Transverse colon (tissue), 4 donors: ENCODE results near the gene ENPP6. TPM values are rescaled to one million over a fixed set of nuclear protein-coding genes. Genes with fewer than 3 reads are reported as not detected.

ENCODE experiments used
- DNase-seq: peaks from one replicate; pipeline ENCODE4 v3.0.0-alpha.2; 2019
- H3K27ac ChIP-seq, 4 donors: fragments of 200-600 bp; sonication (generic); 2 replicates each; pipeline ENCODE4 v1.5.1; 2016 to 2018; ENCODE audit warnings: inconsistent platforms in 4 of 4
- H3K27me3 ChIP-seq: fragments of 200-600 bp; sonication (generic); 2 replicates; pipeline ENCODE4 v1.5.1; 2017; ENCODE audit warnings: inconsistent platforms
- H3K36me3 ChIP-seq, 4 donors: fragments of 200-600 bp; sonication (generic); 2 replicates each; pipeline ENCODE4 v1.5.1; 2017 to 2019; ENCODE audit warnings: inconsistent platforms in 4 of 4
- H3K4me1 ChIP-seq, 4 donors: fragments of 200-600 bp; sonication (generic); 2 replicates each; pipeline ENCODE4 v1.5.1; 2017 to 2020; ENCODE audit warnings: inconsistent platforms in 4 of 4
- H3K4me3 ChIP-seq, 4 donors: fragments of 200-600 bp; sonication (generic); 1 replicate in 1 of 4; 2 replicates in 3 of 4; pipeline versions ENCODE4 v1.5.1 to v1.6.1; 2017 to 2019; ENCODE audit warnings: inconsistent platforms in 4 of 4
- H3K9me3 ChIP-seq, 2 donors: fragments of 200-600 bp; sonication (generic); 2 replicates each; pipeline ENCODE4 v1.5.1; 2017 to 2019; ENCODE audit warnings: inconsistent platforms in 2 of 2
- EP300 ChIP-seq: sonication (generic); formaldehyde crosslinking; IDR thresholded peaks from one replicate; pipeline ENCODE4 v1.6.1; 2017; ENCODE audit warnings: antibody characterized with exemption, low read depth
- POLR2A ChIP-seq: fragments of 450-650 bp; IDR thresholded peaks from one replicate; pipeline ENCODE4 v1.6.1; 2016; ENCODE audit warnings: antibody characterized with exemption, mild to moderate bottlenecking, moderate library complexity
- POLR2AphosphoS5 ChIP-seq, 3 donors: sonication (generic); formaldehyde crosslinking; IDR thresholded peaks; one replicate each; pipeline ENCODE4 v1.6.1; 2016; ENCODE audit warnings: antibody characterized with exemption in 3 of 3
- WGBS, 2 donors: methylation state at CpG; one replicate each; pipeline ENCODE4 v1.1.5; 2018; ENCODE audit warnings: low coverage in 1 of 2; 5-methylcytosine and 5-hydroxymethylcytosine counted together
- in situ Hi-C, 4 donors: fragments of 200-750 bp; cut with MboI; loops; one replicate each; pipeline versions ENCODE4 v1.15.0 to v1.15.1; 2017; ENCODE audit warnings: low sequenced_read_pairs in 3 of 4, low pct_ligation_motif_present in 1 of 4, low pct_unique_long_range_greater_than_20kb in 1 of 4
- intact Hi-C: fragments of 100-400 bp; cut with DNase I; formaldehyde crosslinking; loops from one replicate; pipeline ENCODE4 v1.15.1; 2023; ENCODE audit warnings: low total_unique reads
- total RNA-seq, 4 donors: library from RNA; depleted of rRNA; stranded (reverse); fragments of >200 nt; gene quantifications; one replicate each; pipeline ENCODE4 v1.1.0, GENCODE V29; 2016
- TF ChIP-seq, protein P1 (sequence below), 5 experiments: fragments of 200-600 bp in 3 of 5; fragments of 450-650 bp in 2 of 5; sonication (generic) in 3 of 5; IDR thresholded peaks; 1 replicate in 2 of 5; 2 replicates in 3 of 5; pipeline ENCODE4 v1.5.1; 2016 to 2017; ENCODE audit warnings: antibody characterized with exemption in 5 of 5, inconsistent platforms in 3 of 5, mild to moderate bottlenecking in 2 of 5, moderate library complexity in 1 of 5

The ENPP6 gene
- total RNA-seq, 4 donors from 2014 or later: 0.14 to 0.64 TPM; not detected in 2

DNA sequence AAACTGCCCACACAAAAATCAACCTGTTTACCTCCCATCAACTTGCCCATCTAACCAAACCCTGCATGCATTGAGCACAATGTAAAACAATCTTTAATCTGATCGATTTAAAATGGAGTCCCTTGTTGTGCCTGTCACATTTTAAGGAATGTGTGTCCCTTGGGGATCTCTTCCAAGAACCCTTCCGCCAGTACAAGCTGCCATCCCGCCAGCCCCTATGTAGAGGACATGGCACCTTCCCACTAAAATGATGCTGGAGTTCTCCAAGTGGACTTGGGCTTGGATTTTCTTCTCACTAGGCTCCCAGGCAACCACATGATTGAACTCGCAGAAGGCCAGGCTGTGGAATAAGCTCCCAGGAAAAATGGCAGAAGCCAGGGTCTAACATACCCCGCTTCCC lies 45.8 kb upstream of the ENPP6 start:
- Histone ChIP-seq H3K27ac (no peak overlapping the region), H3K27me3 (no peaks in the 10 kb centered on the region), H3K36me3 (no peaks in the 10 kb centered on the region), H3K4me1 (peaks cover 0 to 5% (median 0%) of the 10 kb centered on the region in 4 donors), H3K4me3 (no peak overlapping the region), H3K9me3 (no peaks in the 10 kb centered on the region)
- no peak for DNase-seq
- WGBS, 2 donors: 82 to 88% methylated on average over 4 to 5 of the region's 5 CpGs
- intact Hi-C loops (loop anchor here (5.0 to 10.0 kb wide), 3 partner anchors 211 to 971 kb away; partner anchors contain the start of gene IRF2), in situ Hi-C loops (loop anchor here in 3 of 4 donors (10.0 to 25.0 kb wide), 3 partner anchors 274 to 374 kb away; partner anchors contain the start of genes CASP3 (in 1 of the 3) and PRIMPOL (in 1 of the 3))
- TF ChIP-seq POLR2AphosphoS5 (IDR thresholded peaks at IDR 0.05) (no peak), EP300 (no peak), POLR2A (no peak)
- TF ChIP-seq, protein P1, sequence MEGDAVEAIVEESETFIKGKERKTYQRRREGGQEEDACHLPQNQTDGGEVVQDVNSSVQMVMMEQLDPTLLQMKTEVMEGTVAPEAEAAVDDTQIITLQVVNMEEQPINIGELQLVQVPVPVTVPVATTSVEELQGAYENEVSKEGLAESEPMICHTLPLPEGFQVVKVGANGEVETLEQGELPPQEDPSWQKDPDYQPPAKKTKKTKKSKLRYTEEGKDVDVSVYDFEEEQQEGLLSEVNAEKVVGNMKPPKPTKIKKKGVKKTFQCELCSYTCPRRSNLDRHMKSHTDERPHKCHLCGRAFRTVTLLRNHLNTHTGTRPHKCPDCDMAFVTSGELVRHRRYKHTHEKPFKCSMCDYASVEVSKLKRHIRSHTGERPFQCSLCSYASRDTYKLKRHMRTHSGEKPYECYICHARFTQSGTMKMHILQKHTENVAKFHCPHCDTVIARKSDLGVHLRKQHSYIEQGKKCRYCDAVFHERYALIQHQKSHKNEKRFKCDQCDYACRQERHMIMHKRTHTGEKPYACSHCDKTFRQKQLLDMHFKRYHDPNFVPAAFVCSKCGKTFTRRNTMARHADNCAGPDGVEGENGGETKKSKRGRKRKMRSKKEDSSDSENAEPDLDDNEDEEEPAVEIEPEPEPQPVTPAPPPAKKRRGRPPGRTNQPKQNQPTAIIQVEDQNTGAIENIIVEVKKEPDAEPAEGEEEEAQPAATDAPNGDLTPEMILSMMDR (IDR thresholded peaks at IDR 0.05): no peak

DNA sequence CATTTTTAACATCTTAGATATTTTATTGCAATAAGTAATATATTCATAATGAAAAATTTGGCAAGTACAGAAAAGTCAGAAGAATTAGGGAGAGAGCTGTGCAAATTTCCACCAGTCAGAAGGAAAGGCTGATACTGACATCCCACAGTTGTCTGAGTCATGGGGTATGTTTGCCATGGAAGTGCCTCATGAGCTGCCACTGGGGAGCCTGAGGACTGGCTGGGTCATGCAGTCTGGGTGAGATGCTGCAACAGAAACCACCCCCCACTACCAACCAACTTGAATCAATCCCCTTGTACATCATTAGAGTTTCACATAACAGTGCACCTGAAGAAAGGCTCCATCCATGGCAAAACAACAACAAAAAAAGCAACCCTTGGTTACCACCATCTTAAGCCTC lies 45.2 kb upstream of the ENPP6 start:
- intact Hi-C loops (loop anchor here (5.0 to 10.0 kb wide), 3 partner anchors 212 to 972 kb away; partner anchors contain the start of gene IRF2), in situ Hi-C loops (loop anchor here in 3 of 4 donors (10.0 to 25.0 kb wide), 3 partner anchors 274 to 374 kb away; partner anchors contain the start of genes CASP3 (in 1 of the 3) and PRIMPOL (in 1 of the 3))
- TF ChIP-seq POLR2A: no peak
- no peak for TF ChIP-seq POLR2AphosphoS5 (IDR thresholded peaks at IDR 0.05)
- no peak for TF ChIP-seq EP300
- TF ChIP-seq, protein P1 (IDR thresholded peaks at IDR 0.05): no peak
- no peak overlapping the region for H3K4me3 ChIP-seq
- H3K4me1 ChIP-seq: peaks cover 0 to 5% (median 0%) of the 10 kb centered on the region in 4 donors
- no peaks in the 10 kb centered on the region for H3K9me3 ChIP-seq
- H3K36me3 ChIP-seq: no peaks in the 10 kb centered on the region
- no peak for DNase-seq
- H3K27ac ChIP-seq: no peak overlapping the region
- no peaks in the 10 kb centered on the region for H3K27me3 ChIP-seq

DNA sequence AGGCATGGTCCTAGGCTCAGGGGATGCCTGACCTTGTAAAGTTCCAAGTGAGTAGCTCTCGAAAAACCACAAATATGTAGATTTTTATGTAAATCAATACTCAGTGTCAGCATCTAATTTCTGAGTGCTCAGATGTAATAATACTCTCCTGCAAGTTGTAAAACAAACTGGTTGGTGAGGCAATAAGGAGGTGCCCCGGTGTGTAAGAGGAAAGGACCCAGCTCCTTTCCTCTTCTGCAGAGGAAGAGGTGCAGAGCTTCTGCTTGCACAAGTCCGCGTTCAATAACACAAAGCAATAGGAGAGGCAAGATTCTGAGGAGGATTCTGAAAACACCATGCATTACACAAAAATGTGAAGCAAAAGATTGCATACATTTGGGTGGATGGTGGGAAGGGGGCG lies 43.6 kb upstream of the ENPP6 start:
- H3K4me1 ChIP-seq: peaks cover 0 to 5% (median 0%) of the 10 kb centered on the region in 4 donors
- no peak for DNase-seq
- H3K4me3 ChIP-seq: no peak overlapping the region
- WGBS, 2 donors: 73 to 85% methylated on average over 4 to 5 of the region's 5 CpGs
- in situ Hi-C loops: loop anchor here in 3 of 4 donors (10.0 to 25.0 kb wide), 3 partner anchors 276 to 376 kb away; partner anchors contain the start of genes CASP3 (in 1 of the 3) and PRIMPOL (in 1 of the 3)
- no peak overlapping the region for H3K27ac ChIP-seq
- TF ChIP-seq, protein P1 (IDR thresholded peaks at IDR 0.05): no peak
- intact Hi-C loops: loop anchor here (5.0 to 10.0 kb wide), 3 partner anchors 214 to 974 kb away; partner anchors contain the start of gene IRF2
- no peaks in the 10 kb centered on the region for H3K9me3 ChIP-seq
- H3K36me3 ChIP-seq: no peaks in the 10 kb centered on the region
- H3K27me3 ChIP-seq: no peaks in the 10 kb centered on the region

DNA sequence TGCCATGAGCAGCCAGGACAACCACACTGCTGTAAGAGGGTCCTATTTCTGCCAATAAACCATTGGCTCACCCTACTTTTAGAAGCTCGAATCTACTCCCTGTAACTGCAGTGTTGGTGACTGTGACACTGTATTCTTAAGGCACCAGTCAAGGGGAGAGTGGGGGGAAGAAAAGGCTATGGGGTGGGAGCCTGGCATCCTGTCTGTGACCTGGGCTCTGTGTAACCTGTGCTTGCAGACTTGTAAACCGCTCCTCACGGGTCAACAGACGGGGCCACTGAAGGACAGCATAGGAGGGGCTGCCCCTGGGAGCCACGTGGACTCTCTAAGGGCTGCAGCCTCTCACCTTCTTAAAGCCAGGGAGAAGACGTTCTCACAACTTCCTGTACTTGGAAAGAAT lies 42.2 kb upstream of the ENPP6 start:
- in situ Hi-C loops: loop anchor here in 3 of 4 donors (10.0 to 25.0 kb wide), 3 partner anchors 277 to 377 kb away; partner anchors contain the start of genes CASP3 (in 1 of the 3) and PRIMPOL (in 1 of the 3)
- TF ChIP-seq EP300: no peak
- Histone ChIP-seq H3K36me3 (no peaks in the 10 kb centered on the region), H3K4me3 (no peak overlapping the region), H3K27me3 (no peaks in the 10 kb centered on the region), H3K9me3 (no peaks in the 10 kb centered on the region), H3K27ac (no peak overlapping the region), H3K4me1 (peaks cover 0 to 5% (median 0%) of the 10 kb centered on the region in 4 donors)
- WGBS, 2 donors: 50 to 52% methylated on average over 2 to 5 of the region's 6 CpGs
- intact Hi-C loops: loop anchor here (5.0 to 10.0 kb wide), 4 partner anchors 215 to 975 kb away; partner anchors contain the start of gene IRF2
- DNase-seq: no peak
